COR-L47 (cell line): ENCODE results near the gene SLAMF9.

Experiments
- DNase-seq: peaks from one replicate; lab custom pipeline; 2025; lab: John Stamatoyannopoulos, UW

The SLAMF9 gene

GRCh38 chr1:159974350-159974965 lies 20.4 kb upstream of the SLAMF9 start:
- no peak for DNase-seq

- no peak for DNase-seq
Measured at GRCh38 chr1:159973350-159973940, 19.4 kb upstream of the SLAMF9 start.

GRCh38 chr1:159972443-159973205 lies 18.6 kb upstream of the SLAMF9 start:
- no peak for DNase-seq

- no peak for DNase-seq
Measured at GRCh38 chr1:159970932-159971342, 16.9 kb upstream of the SLAMF9 start.

- no peak for DNase-seq
Measured at GRCh38 chr1:159968901-159969300, 14.9 kb upstream of the SLAMF9 start.

- no peak for DNase-seq
Measured at GRCh38 chr1:159965263-159965662, 11.2 kb upstream of the SLAMF9 start.

GRCh38 chr1:159964144-159964543 lies 10.1 kb upstream of the SLAMF9 start:
- DNase-seq = no peak

GRCh38 chr1:159962176-159962575 lies 8.1 kb upstream of the SLAMF9 start:
- DNase-seq = no peak

GRCh38 chr1:159961636-159962035 lies 7.6 kb upstream of the SLAMF9 start:
- no peak for DNase-seq

GRCh38 chr1:159960721-159961381 lies 6.8 kb upstream of the SLAMF9 start:
- DNase-seq = no peak

- no peak for DNase-seq
Measured at GRCh38 chr1:159959451-159959850, 5.4 kb upstream of the SLAMF9 start.

GRCh38 chr1:159958719-159959380 lies 4.8 kb upstream of the SLAMF9 start:
- DNase-seq = no peak

GRCh38 chr1:159957824-159958268 lies 3.8 kb upstream of the SLAMF9 start:
- peak; percentile 89 for DNase-seq

GRCh38 chr1:159955456-159955855 lies 1.4 kb upstream of the SLAMF9 start:
- DNase-seq = no peak

GRCh38 chr1:159952932-159953331 lies 1.1 kb downstream of the SLAMF9 start:
- no peak for DNase-seq

GRCh38 chr1:159951551-159951950 lies 2.5 kb downstream of the SLAMF9 start:
- DNase-seq = no peak

- no peak for DNase-seq
Measured at GRCh38 chr1:159951016-159951415, 3.0 kb downstream of the SLAMF9 start.

- no peak for DNase-seq
Measured at GRCh38 chr1:159949981-159950381, 4.1 kb downstream of the SLAMF9 start.

- DNase-seq = no peak
Measured at GRCh38 chr1:159949123-159949522, 4.9 kb downstream of the SLAMF9 start.

- no peak for DNase-seq
Measured at GRCh38 chr1:159947942-159948341, 6.1 kb downstream of the SLAMF9 start.

- DNase-seq = no peak
Measured at GRCh38 chr1:159946242-159947187, 7.5 kb downstream of the SLAMF9 start.
